Thyroid gland (tissue), 4 donors: ENCODE data around the gene ACOX3.

ENCODE experiments used
- POLR2A ChIP-seq, 2 donors: fragments of 450-650 bp; IDR thresholded peaks; one replicate each; pipeline ENCODE4 v1.6.1; 2017; ENCODE audit warnings: antibody characterized with exemption in 2 of 2, mild to moderate bottlenecking in 2 of 2, moderate library complexity in 1 of 2
- TF ChIP-seq, protein P1 (sequence below), 6 experiments: fragments of 200-600 bp in 3 of 6; fragments of 450-650 bp in 3 of 6; sonication (generic) in 3 of 6; IDR thresholded peaks; one replicate each; pipeline ENCODE4 v1.5.1; 2016 to 2019; ENCODE audit warnings: antibody characterized with exemption in 6 of 6, mild to moderate bottlenecking in 2 of 6, inconsistent platforms in 1 of 6, moderate library complexity in 1 of 6

DNA sequence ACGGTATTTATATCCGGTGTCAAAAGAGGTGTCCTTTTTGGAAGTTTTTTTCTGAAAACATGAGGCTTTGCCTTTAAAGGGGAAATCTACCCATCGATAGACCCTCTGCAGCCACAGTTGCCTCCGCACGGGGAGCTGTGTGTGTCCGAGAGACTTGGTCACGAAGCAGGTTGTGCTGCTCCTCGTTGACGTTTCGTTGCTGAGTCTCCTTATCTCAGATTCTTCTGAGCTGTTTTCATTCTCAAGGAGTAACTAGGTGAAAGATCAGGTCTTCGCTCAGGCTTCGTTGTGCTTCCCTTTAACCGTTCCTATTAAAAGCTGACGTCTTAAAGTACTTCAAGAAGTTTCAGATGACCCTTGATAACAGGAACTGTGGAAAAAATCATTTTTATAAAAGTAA lies 23.9 kb upstream of the ACOX3 start:
- no peak for TF ChIP-seq POLR2A (IDR thresholded peaks at IDR 0.05)
- TF ChIP-seq, protein P1, sequence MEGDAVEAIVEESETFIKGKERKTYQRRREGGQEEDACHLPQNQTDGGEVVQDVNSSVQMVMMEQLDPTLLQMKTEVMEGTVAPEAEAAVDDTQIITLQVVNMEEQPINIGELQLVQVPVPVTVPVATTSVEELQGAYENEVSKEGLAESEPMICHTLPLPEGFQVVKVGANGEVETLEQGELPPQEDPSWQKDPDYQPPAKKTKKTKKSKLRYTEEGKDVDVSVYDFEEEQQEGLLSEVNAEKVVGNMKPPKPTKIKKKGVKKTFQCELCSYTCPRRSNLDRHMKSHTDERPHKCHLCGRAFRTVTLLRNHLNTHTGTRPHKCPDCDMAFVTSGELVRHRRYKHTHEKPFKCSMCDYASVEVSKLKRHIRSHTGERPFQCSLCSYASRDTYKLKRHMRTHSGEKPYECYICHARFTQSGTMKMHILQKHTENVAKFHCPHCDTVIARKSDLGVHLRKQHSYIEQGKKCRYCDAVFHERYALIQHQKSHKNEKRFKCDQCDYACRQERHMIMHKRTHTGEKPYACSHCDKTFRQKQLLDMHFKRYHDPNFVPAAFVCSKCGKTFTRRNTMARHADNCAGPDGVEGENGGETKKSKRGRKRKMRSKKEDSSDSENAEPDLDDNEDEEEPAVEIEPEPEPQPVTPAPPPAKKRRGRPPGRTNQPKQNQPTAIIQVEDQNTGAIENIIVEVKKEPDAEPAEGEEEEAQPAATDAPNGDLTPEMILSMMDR (IDR thresholded peaks at IDR 0.05), result no peak
